Hepatocyte (in vitro differentiated cells): ENCODE data around the gene AKT1. TPM values are rescaled to one million over a fixed set of nuclear protein-coding genes. Genes with fewer than 3 reads are reported as not detected.

ENCODE experiments used
- DNase-seq: peaks from one replicate; pipeline ENCODE4 v3.0.0-alpha.2; 2016; ENCODE audit warnings: low spot score
- H2AFZ ChIP-seq: fragments of 200-600 bp; sonication (generic); 2 replicates; pipeline ENCODE4 v1.6.0; 2016; ENCODE audit warnings: antibody characterized with exemption, mild to moderate bottlenecking
- H3K27ac ChIP-seq: fragments of 200-600 bp; sonication (generic); 2 replicates; pipeline ENCODE4 v1.5.1; 2016; ENCODE audit warnings: mild to moderate bottlenecking
- H3K27me3 ChIP-seq: fragments of 200-600 bp; sonication (generic); 2 replicates; pipeline ENCODE4 v1.6.1; 2016
- H3K36me3 ChIP-seq: fragments of 200-600 bp; sonication (generic); replicated peaks from 2 replicates; pipeline ENCODE4 v1.5.1; 2016; ENCODE audit warnings: low read depth; ENCODE audit not compliant: insufficient read depth
- H3K4me1 ChIP-seq: fragments of 200-600 bp; sonication (generic); 2 replicates; pipeline ENCODE4 v1.5.1; 2016; ENCODE audit warnings: mild to moderate bottlenecking, moderate library complexity; ENCODE audit not compliant: insufficient read depth
- H3K4me2 ChIP-seq: fragments of 200-600 bp; sonication (generic); 2 replicates; pipeline ENCODE4 v1.6.0; 2016
- H3K4me3 ChIP-seq: fragments of 200-600 bp; sonication (generic); 2 replicates; pipeline ENCODE4 v1.5.1; 2016; ENCODE audit warnings: mild to moderate bottlenecking
- H3K79me2 ChIP-seq: fragments of 200-600 bp; sonication (generic); 2 replicates; pipeline ENCODE4 v1.6.0; 2017; ENCODE audit warnings: mild to moderate bottlenecking
- H3K9me2 ChIP-seq: fragments of 200-600 bp; sonication (generic); replicated peaks from 2 replicates; pipeline ENCODE4 v1.6.0; 2017; ENCODE audit warnings: mild to moderate bottlenecking; ENCODE audit not compliant: insufficient read depth
- H3K9me3 ChIP-seq: fragments of 200-600 bp; sonication (generic); 2 replicates; pipeline ENCODE4 v1.5.1; 2016; ENCODE audit warnings: low read depth, mild to moderate bottlenecking
- H4K20me1 ChIP-seq: fragments of 200-600 bp; sonication (generic); 2 replicates; pipeline ENCODE4 v1.6.0; 2016; ENCODE audit warnings: mild to moderate bottlenecking; ENCODE audit not compliant: insufficient read depth, poor library complexity, severe bottlenecking
- EZH2 ChIP-seq: fragments of 200-600 bp; sonication (generic); IDR thresholded peaks from 2 replicates; pipeline ENCODE4 v1.6.1; 2016; ENCODE audit warnings: antibody characterized with exemption, mild to moderate bottlenecking, borderline replicate concordance
- EZH2phosphoT487 ChIP-seq: fragments of 200-600 bp; sonication (generic); IDR thresholded peaks from one replicate; pipeline ENCODE4 v1.6.1; 2018; ENCODE audit warnings: antibody characterized with exemption, mild to moderate bottlenecking, low read depth, moderate library complexity; ENCODE audit not compliant: unreplicated experiment, severe bottlenecking
- WGBS: methylation state at CpG from one replicate; pipeline ENCODE4 v1.1.6; 2016; ENCODE audit warnings: low lambda C conversion rate; ENCODE audit errors: missing lambda C conversion rate; 5-methylcytosine and 5-hydroxymethylcytosine counted together
- polyA plus RNA-seq: library from polyadenylated mRNA; unstranded; fragments of >200 nt; fragmentation: Nextera tagmentation; extraction: Ambion mirVana; gene quantifications from 2 replicates; pipeline ENCODE4 v1.2.1, GENCODE V29; 2016
- total RNA-seq: library from RNA; depleted of rRNA; stranded (reverse); fragments of >200 nt; gene quantifications from 2 replicates; pipeline ENCODE4 v1.2.3, GENCODE V29; 2014
- TF ChIP-seq, protein P1 (sequence below): fragments of 200-600 bp; sonication (generic); IDR thresholded peaks from 2 replicates; pipeline ENCODE4 v1.5.1; 2016; ENCODE audit warnings: antibody characterized with exemption, mild to moderate bottlenecking; ENCODE audit not compliant: poor library complexity

AKT1 gene
- total and polyA plus RNA-seq, 2 experiments from 2014 or later = 124 to 159 TPM

DNA sequence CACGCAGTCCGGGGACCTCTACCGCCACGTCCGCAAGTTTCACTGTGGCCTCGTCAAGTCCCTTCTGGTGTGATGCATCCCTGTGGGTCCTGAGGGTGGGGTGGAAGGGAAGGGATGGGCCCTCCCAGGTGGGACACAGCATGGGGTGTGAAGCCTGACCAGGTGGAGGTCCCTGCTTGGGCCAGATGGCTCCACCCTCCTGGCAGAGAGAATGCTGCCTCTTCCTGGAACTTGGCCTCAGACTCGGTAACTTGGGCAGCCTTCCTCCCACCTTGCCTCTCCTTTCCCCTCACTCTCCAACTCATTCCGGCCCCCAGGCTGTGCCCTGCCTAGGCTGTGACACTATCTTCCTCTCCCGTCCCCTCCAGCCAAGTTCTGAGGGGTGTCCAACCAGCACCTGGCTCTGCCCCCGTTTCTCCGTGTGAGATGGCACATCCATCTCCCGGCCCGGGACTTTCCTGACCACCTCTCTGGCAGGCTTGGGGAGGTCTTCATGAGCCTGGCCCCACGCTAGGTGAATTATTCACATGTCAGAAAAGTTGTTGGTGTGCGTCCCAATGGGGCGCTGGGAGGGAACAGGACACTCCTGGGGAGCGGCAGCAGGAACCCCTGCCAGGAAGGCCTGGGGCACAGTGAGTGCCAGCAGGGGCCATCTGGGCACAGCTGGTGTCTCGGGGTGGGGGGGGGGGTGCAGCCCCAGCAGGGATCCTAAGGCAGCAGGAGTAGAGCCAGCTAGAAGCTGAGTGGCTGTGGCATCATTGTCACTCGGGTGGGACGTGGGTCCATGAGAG lies 7.0 kb upstream of the AKT1 start:
- Histone ChIP-seq H3K4me1 (peaks cover 23% of the 10 kb centered on the region), H3K27me3 (no peaks in the 10 kb centered on the region), H3K27ac (no peak overlapping the region), H3K79me2 (peaks cover 4% of the 10 kb centered on the region), H3K9me3 (no peaks in the 10 kb centered on the region), H3K4me2 (no peak overlapping the region), H3K36me3 (no peaks in the 10 kb centered on the region), H3K4me3 (no peak overlapping the region), H2AFZ (no peak overlapping the region), H3K9me2 (no peaks in the 10 kb centered on the region), H4K20me1 (no peaks in the 10 kb centered on the region)
- 96% methylated on average over 16 of the region's 20 CpGs for WGBS
- DNase-seq = no peak
- TF ChIP-seq EZH2 = no peak
- TF ChIP-seq, protein P1, sequence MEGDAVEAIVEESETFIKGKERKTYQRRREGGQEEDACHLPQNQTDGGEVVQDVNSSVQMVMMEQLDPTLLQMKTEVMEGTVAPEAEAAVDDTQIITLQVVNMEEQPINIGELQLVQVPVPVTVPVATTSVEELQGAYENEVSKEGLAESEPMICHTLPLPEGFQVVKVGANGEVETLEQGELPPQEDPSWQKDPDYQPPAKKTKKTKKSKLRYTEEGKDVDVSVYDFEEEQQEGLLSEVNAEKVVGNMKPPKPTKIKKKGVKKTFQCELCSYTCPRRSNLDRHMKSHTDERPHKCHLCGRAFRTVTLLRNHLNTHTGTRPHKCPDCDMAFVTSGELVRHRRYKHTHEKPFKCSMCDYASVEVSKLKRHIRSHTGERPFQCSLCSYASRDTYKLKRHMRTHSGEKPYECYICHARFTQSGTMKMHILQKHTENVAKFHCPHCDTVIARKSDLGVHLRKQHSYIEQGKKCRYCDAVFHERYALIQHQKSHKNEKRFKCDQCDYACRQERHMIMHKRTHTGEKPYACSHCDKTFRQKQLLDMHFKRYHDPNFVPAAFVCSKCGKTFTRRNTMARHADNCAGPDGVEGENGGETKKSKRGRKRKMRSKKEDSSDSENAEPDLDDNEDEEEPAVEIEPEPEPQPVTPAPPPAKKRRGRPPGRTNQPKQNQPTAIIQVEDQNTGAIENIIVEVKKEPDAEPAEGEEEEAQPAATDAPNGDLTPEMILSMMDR = no peak
- TF ChIP-seq EZH2phosphoT487 = no peak

DNA sequence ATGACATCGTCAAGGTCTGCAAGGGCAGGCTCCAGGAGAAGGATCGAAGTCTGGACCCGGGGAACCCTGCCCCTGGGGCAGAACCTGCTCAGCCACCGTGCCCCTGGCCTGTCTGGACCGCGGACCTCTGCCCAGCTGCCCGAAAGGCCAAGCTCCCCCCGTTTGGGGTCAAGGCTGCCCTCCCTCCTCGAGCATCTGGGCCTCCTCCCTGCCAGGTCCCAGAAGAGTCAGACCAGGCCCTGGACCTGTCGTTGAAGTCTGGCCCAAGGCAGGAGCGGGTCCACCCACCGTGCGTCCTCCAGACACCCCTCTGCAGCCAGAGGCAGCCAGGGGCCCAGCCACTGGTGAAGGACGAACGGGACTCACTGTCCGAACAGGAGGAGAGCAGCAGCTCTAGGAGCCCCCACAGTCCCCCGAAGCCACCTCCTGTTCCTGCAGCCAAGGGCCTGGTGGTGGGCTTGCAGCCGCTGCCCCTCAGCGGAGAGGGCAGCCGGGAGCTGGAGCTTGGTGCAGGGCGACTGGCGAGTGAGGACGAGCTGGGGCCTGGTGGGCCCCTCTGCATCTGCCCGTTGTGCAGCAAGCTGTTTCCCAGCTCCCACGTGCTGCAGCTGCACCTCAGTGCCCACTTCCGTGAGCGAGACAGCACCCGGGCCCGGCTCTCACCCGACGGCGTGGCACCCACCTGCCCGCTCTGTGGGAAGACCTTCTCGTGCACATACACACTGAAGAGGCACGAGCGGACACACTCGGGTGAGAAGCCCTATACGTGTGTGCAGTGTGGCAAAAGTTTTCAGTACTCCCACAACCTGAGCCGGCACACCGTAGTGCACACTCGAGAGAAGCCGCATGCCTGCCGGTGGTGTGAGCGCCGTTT lies 6.2 kb upstream of the AKT1 start:
- Histone ChIP-seq H3K4me1 (peaks cover 29% of the 10 kb centered on the region), H2AFZ (no peak overlapping the region)
- no peak for TF ChIP-seq EZH2phosphoT487
- no peak for TF ChIP-seq EZH2
- TF ChIP-seq, protein P1 = no peak

GRCh38 chr14:104800771-104801519 lies 5.4 kb upstream of the AKT1 start, which contains the start of gene ZBTB42:
Gene ZBTB42, plus strand, starts transcription at chr14:104801101. Its CDS starts 97 bp downstream, at chr14:104801198.
- Histone ChIP-seq H3K27ac (peak within 1 kb of the TSS; percentile 96), H3K4me2 (peak within 1 kb of the TSS; percentile 100), H3K36me3 (no peaks in the 10 kb centered on the region), H3K4me3 (peak within 1 kb of the TSS; percentile 83), H3K9me3 (no peaks in the 10 kb centered on the region), H3K4me1 (peaks cover 33% of the 10 kb centered on the region), H3K9me2 (no peaks in the 10 kb centered on the region), H2AFZ (peak within 1 kb of the TSS; percentile 86), H3K27me3 (no peaks in the 10 kb centered on the region), H3K79me2 (peaks cover 4% of the 10 kb centered on the region), H4K20me1 (no peaks in the 10 kb centered on the region)
- 2% methylated on average over 69 of the region's 105 CpGs for WGBS
- no peak for TF ChIP-seq EZH2phosphoT487
- peak; percentile 92 for DNase-seq

More for the DNA sequence above, 6.2 kb upstream of the AKT1 start:
- DNase-seq = no peak
- H3K27ac ChIP-seq = peak overlapping the region; percentile 76
- H3K4me2 ChIP-seq = peak overlapping the region; percentile 100
- H3K27me3 ChIP-seq = no peaks in the 10 kb centered on the region
- WGBS = 83% methylated on average over 39 of the region's 45 CpGs
- H3K9me2 ChIP-seq = no peaks in the 10 kb centered on the region
- peaks cover 4% of the 10 kb centered on the region for H3K79me2 ChIP-seq
- H4K20me1 ChIP-seq = no peaks in the 10 kb centered on the region
- H3K9me3 ChIP-seq = no peaks in the 10 kb centered on the region
- H3K4me3 ChIP-seq = no peak overlapping the region
- H3K36me3 ChIP-seq = no peaks in the 10 kb centered on the region
